GM19455 (cell line): ENCODE results near the gene MAMDC2.
A peak's percentile ranks its signal among the peaks of the same experiment; 100 is the strongest.

Experiments
- ATAC-seq: cut with Tn5 transposase; IDR thresholded peaks from one replicate; pipeline ENCODE4 v1.9.1; 2021; ENCODE audit not compliant: unreplicated experiment

Gene MAMDC2

DNA sequence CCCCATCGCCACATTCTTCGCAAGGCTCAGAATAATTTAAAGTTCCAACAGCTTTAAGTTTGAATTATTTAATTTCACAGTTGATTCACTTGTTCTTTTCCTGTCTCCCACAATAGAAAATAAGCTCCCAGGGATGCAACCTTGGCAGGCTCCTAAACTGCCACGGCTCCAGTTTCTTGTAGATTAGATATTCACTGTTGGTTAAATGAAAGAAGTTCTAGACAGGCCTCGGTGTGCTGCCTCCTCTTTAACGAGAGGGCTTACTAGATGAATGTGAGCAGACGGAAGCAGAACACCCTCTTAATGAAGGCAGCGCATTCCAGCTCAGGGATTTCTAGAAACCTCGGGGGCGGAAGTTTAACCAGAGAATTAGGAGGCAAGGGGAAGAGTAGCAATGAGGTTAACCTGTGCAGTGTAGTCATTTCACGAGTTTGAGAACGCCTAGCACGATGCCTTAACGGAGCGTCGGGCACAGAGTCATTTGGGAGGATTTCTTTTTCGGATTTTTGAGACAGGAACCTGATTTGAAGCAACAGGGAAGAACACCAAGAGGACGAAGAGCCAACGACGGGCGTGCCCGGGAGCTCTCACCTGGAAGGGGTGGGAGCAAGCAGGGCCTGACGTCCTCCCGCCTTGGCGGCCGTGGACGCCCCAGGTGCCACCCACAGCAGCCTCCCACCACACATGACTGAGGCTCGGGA, 214.5 kb downstream of the MAMDC2 start:
- peak; percentile 57 for ATAC-seq

DNA sequence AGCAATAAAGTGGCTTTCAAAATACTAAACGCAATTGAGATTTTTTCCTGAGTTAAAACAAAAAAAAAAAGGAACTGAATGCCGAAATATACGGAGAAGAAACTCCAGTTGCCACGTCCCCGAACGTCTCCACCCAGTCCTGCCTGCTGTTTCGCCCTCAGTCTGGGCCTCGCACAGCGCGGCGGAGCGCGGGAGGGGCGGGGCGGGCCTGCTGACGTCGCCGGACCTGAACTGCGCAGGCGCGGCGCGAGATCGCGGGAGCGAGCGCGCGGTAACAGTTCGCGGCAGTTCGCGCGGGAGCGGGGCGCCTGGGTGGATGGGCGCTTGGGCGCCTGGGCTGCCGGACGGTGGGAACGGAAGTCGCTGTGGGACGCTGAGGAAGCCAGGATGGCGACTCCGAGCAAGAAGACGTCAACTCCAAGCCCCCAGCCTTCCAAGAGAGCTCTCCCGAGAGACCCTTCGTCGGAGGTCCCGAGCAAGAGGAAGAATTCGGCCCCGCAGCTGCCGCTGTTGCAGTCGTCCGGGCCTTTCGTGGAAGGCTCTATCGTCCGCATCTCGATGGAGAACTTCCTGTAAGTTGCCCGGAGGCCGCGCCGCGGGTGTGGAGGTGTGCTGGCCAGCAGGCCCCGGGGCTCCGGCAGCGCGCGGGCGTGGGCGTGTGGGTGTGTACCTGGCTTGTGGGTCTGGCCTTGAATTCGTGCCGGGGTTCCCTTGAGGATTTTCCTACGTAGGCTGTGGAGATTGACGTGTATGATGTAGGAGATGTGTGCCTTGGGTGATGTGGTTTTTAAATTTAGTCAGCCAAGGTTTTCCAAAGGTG, 215.3 kb downstream of the MAMDC2 start, which contains the start of gene SMC5:
Gene SMC5, plus strand, starts transcription at position 287 of the 820 bp plus-strand sequence. Its CDS starts 101 bp downstream, at position 388.
- peak; percentile 86 for ATAC-seq

- no peak for ATAC-seq
Observed at GRCh38 chr9:70259512-70259802, 215.8 kb downstream of the MAMDC2 start.

- ATAC-seq: no peak
Observed at GRCh38 chr9:70260007-70260443, 216.4 kb downstream of the MAMDC2 start.

GRCh38 chr9:70260606-70261005, 217.0 kb downstream of the MAMDC2 start:
- no peak for ATAC-seq

DNA sequence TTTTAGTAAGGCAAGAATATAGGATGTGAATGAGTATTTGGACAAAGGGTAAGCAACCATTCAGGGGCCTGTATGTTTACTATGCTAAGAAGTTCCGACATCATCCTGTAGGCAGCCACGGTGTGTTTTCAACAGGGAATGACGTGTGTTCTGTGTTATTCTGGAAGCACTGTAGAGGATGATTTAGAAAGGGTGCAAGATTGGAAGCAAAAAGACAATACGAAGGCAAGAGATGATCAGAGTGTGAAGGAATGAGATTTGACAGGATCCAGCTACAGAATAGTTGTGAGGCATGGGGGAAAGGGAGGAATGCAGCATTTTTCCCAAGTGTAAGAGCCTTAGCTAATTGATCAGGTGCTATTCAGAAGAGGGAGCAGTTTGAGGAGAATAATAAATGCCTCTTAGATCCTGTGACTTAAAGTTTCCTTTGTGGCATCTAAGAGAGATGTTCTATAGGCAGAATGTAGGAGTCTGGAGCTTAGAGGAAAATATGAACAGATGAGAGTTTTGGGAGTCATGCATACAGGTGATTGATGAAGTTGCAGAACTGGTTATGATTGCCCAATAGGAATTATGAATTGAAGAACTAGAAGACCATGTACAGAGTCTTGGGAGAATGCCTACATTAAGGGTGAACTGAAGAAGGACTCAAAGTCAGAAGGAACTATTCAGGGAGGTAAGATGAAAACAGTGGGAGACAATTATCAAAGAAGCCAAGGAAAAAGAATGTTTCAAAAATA, 217.7 kb downstream of the MAMDC2 start:
- no peak for ATAC-seq

DNA sequence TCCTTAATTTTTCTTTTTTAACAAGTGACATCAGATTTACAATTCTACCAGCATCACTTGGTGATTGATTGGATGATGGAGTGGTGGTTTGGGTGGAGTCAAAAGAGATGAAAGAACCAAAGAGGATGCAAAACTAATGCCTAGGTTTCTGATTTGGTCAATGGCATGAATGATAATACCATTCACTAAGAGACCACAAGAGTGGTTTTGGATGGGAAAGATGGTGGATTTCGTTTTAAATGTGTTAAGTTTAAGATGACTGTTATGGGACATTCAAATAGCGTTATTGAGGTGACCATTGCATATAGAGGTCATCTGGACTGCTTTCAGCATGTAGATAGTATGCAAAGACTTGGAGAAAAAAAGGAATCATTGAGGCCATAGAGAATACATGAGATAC, 218.7 kb downstream of the MAMDC2 start:
- no peak for ATAC-seq

GRCh38 chr9:70262948-70263347, 219.3 kb downstream of the MAMDC2 start:
- no peak for ATAC-seq

- no peak for ATAC-seq
Observed at GRCh38 chr9:70263421-70263820, 219.8 kb downstream of the MAMDC2 start.
